ENCODE results near the gene DCAKD. TPM values are rescaled to one million over a fixed set of nuclear protein-coding genes. Genes with fewer than 3 reads are reported as not detected.

The DCAKD gene
- total RNA-seq, 1 donor from 2014 or later, result 20.9 TPM

GRCh38 chr17:45035848-45036247 lies 15.6 kb downstream of the DCAKD start:
- H3K9ac ChIP-seq (ENCODE audit: low read depth in 1 of 3, low read length in 3 of 3), result no peak overlapping the region
- peaks cover 18 to 22% (median 19%) of the 10 kb centered on the region in 3 donors for H3K4me1 ChIP-seq (ENCODE audit: control insufficient read depth in 3 of 3, insufficient read depth in 3 of 3, low read length in 3 of 3)
- no peak overlapping the region for H3K4me3 ChIP-seq (ENCODE audit: low read length in 3 of 3)
- H3K9me3 ChIP-seq (ENCODE audit: control insufficient read depth in 3 of 3, low read length in 3 of 3), result no peaks in the 10 kb centered on the region
- no peaks in the 10 kb centered on the region for H3K27me3 ChIP-seq (ENCODE audit: control insufficient read depth in 3 of 3, insufficient read depth in 3 of 3, low read length in 3 of 3)
- H3K27ac ChIP-seq (ENCODE audit: low read depth, low read length), result no peak overlapping the region
- H3K36me3 ChIP-seq (ENCODE audit: control insufficient read depth in 3 of 3, insufficient read depth in 3 of 3, low read length in 3 of 3), result peaks cover 14 to 24% (median 20%) of the 10 kb centered on the region in 3 donors

GRCh38 chr17:45034599-45034998 lies 16.8 kb downstream of the DCAKD start:
- no peaks in the 10 kb centered on the region for H3K9me3 ChIP-seq (ENCODE audit: control insufficient read depth in 3 of 3, low read length in 3 of 3)
- H3K36me3 ChIP-seq (ENCODE audit: control insufficient read depth in 3 of 3, insufficient read depth in 3 of 3, low read length in 3 of 3), result peaks cover 25 to 33% (median 32%) of the 10 kb centered on the region in 3 donors
- H3K4me1 ChIP-seq (ENCODE audit: control insufficient read depth in 3 of 3, insufficient read depth in 3 of 3, low read length in 3 of 3), result peaks cover 10 to 15% (median 12%) of the 10 kb centered on the region in 3 donors
- H3K4me3 ChIP-seq (ENCODE audit: low read length in 3 of 3), result no peak overlapping the region
- H3K27ac ChIP-seq (ENCODE audit: low read depth, low read length), result no peak overlapping the region
- no peak overlapping the region for H3K9ac ChIP-seq (ENCODE audit: low read depth in 1 of 3, low read length in 3 of 3)
- no peaks in the 10 kb centered on the region for H3K27me3 ChIP-seq (ENCODE audit: control insufficient read depth in 3 of 3, insufficient read depth in 3 of 3, low read length in 3 of 3)

GRCh38 chr17:45032174-45032541 lies 19.3 kb downstream of the DCAKD start:
- Histone ChIP-seq H3K4me3 (ENCODE audit: low read length in 3 of 3) (no peak overlapping the region), H3K36me3 (ENCODE audit: control insufficient read depth in 3 of 3, insufficient read depth in 3 of 3, low read length in 3 of 3) (peaks cover 26 to 37% (median 36%) of the 10 kb centered on the region in 3 donors), H3K27me3 (ENCODE audit: control insufficient read depth in 3 of 3, insufficient read depth in 3 of 3, low read length in 3 of 3) (no peaks in the 10 kb centered on the region), H3K9me3 (ENCODE audit: control insufficient read depth in 3 of 3, low read length in 3 of 3) (no peaks in the 10 kb centered on the region), H3K9ac (ENCODE audit: low read depth in 1 of 3, low read length in 3 of 3) (no peak overlapping the region), H3K4me1 (ENCODE audit: control insufficient read depth in 3 of 3, insufficient read depth in 3 of 3, low read length in 3 of 3) (no peaks in the 10 kb centered on the region), H3K27ac (ENCODE audit: low read depth, low read length) (no peak overlapping the region)

- H3K9ac ChIP-seq (ENCODE audit: low read depth in 1 of 3, low read length in 3 of 3), result no peak overlapping the region
Measured at GRCh38 chr17:45031231-45032173, 19.9 kb downstream of the DCAKD start.

GRCh38 chr17:45030733-45031132 lies 20.7 kb downstream of the DCAKD start:
- H3K36me3 ChIP-seq (ENCODE audit: control insufficient read depth in 3 of 3, insufficient read depth in 3 of 3, low read length in 3 of 3), result peaks cover 26 to 39% (median 36%) of the 10 kb centered on the region in 3 donors
- H3K27me3 ChIP-seq (ENCODE audit: control insufficient read depth in 3 of 3, insufficient read depth in 3 of 3, low read length in 3 of 3), result no peaks in the 10 kb centered on the region
- H3K9ac ChIP-seq (ENCODE audit: low read depth in 1 of 3, low read length in 3 of 3), result no peak overlapping the region
- no peak overlapping the region for H3K4me3 ChIP-seq (ENCODE audit: low read length in 3 of 3)
- no peaks in the 10 kb centered on the region for H3K9me3 ChIP-seq (ENCODE audit: control insufficient read depth in 3 of 3, low read length in 3 of 3)
- H3K4me1 ChIP-seq (ENCODE audit: control insufficient read depth in 3 of 3, insufficient read depth in 3 of 3, low read length in 3 of 3), result no peaks in the 10 kb centered on the region
- no peak overlapping the region for H3K27ac ChIP-seq (ENCODE audit: low read depth, low read length)

More at GRCh38 chr17:45031231-45032173, 19.9 kb downstream of the DCAKD start:
- Histone ChIP-seq H3K27ac (ENCODE audit: low read depth, low read length) (no peak overlapping the region), H3K27me3 (ENCODE audit: control insufficient read depth in 3 of 3, insufficient read depth in 3 of 3, low read length in 3 of 3) (no peaks in the 10 kb centered on the region), H3K4me3 (ENCODE audit: low read length in 3 of 3) (no peak overlapping the region), H3K36me3 (ENCODE audit: control insufficient read depth in 3 of 3, insufficient read depth in 3 of 3, low read length in 3 of 3) (peaks cover 26 to 41% (median 36%) of the 10 kb centered on the region in 3 donors), H3K9me3 (ENCODE audit: control insufficient read depth in 3 of 3, low read length in 3 of 3) (no peaks in the 10 kb centered on the region), H3K4me1 (ENCODE audit: control insufficient read depth in 3 of 3, insufficient read depth in 3 of 3, low read length in 3 of 3) (no peaks in the 10 kb centered on the region)

GRCh38 chr17:45029758-45030423 lies 21.5 kb downstream of the DCAKD start:
- H3K27me3 ChIP-seq (ENCODE audit: control insufficient read depth in 3 of 3, insufficient read depth in 3 of 3, low read length in 3 of 3), result no peaks in the 10 kb centered on the region
- H3K4me1 ChIP-seq (ENCODE audit: control insufficient read depth in 3 of 3, insufficient read depth in 3 of 3, low read length in 3 of 3), result no peaks in the 10 kb centered on the region
- no peak overlapping the region for H3K4me3 ChIP-seq (ENCODE audit: low read length in 3 of 3)
- H3K27ac ChIP-seq (ENCODE audit: low read depth, low read length), result no peak overlapping the region
- no peaks in the 10 kb centered on the region for H3K9me3 ChIP-seq (ENCODE audit: control insufficient read depth in 3 of 3, low read length in 3 of 3)
- peaks cover 26 to 38% (median 35%) of the 10 kb centered on the region in 3 donors for H3K36me3 ChIP-seq (ENCODE audit: control insufficient read depth in 3 of 3, insufficient read depth in 3 of 3, low read length in 3 of 3)
- no peak overlapping the region for H3K9ac ChIP-seq (ENCODE audit: low read depth in 1 of 3, low read length in 3 of 3)

GRCh38 chr17:45029096-45029495 lies 22.3 kb downstream of the DCAKD start:
- H3K27me3 ChIP-seq (ENCODE audit: control insufficient read depth in 3 of 3, insufficient read depth in 3 of 3, low read length in 3 of 3), result no peaks in the 10 kb centered on the region
- peak overlapping the region in 1 of 3 donors; percentile 16 for H3K9ac ChIP-seq (ENCODE audit: low read depth in 1 of 3, low read length in 3 of 3)
- no peak overlapping the region for H3K27ac ChIP-seq (ENCODE audit: low read depth, low read length)
- H3K36me3 ChIP-seq (ENCODE audit: control insufficient read depth in 3 of 3, insufficient read depth in 3 of 3, low read length in 3 of 3), result peaks cover 30 to 35% (median 34%) of the 10 kb centered on the region in 3 donors
- H3K4me3 ChIP-seq (ENCODE audit: low read length in 3 of 3), result no peak overlapping the region
- H3K9me3 ChIP-seq (ENCODE audit: control insufficient read depth in 3 of 3, low read length in 3 of 3), result no peaks in the 10 kb centered on the region
- H3K4me1 ChIP-seq (ENCODE audit: control insufficient read depth in 3 of 3, insufficient read depth in 3 of 3, low read length in 3 of 3), result no peaks in the 10 kb centered on the region

- Histone ChIP-seq H3K9ac (ENCODE audit: low read depth in 1 of 3, low read length in 3 of 3) (peak overlapping the region in 2 of 3 donors; percentile 80 to 88), H3K27me3 (ENCODE audit: control insufficient read depth in 3 of 3, insufficient read depth in 3 of 3, low read length in 3 of 3) (peaks cover 0 to 5% (median 5%) of the 10 kb centered on the region in 3 donors), H3K27ac (ENCODE audit: low read depth, low read length) (no peak overlapping the region), H3K9me3 (ENCODE audit: control insufficient read depth in 3 of 3, low read length in 3 of 3) (no peaks in the 10 kb centered on the region), H3K36me3 (ENCODE audit: control insufficient read depth in 3 of 3, insufficient read depth in 3 of 3, low read length in 3 of 3) (peaks cover 6 to 7% (median 7%) of the 10 kb centered on the region in 3 donors), H3K4me1 (ENCODE audit: control insufficient read depth in 3 of 3, insufficient read depth in 3 of 3, low read length in 3 of 3) (peaks cover 30 to 35% (median 30%) of the 10 kb centered on the region in 3 donors), H3K4me3 (ENCODE audit: low read length in 3 of 3) (no peak overlapping the region)
Measured at GRCh38 chr17:45022655-45023339, 28.6 kb downstream of the DCAKD start.

GRCh38 chr17:45022288-45022648 lies 29.2 kb downstream of the DCAKD start:
- H3K9me3 ChIP-seq (ENCODE audit: control insufficient read depth in 3 of 3, low read length in 3 of 3), result no peaks in the 10 kb centered on the region
- peaks cover 0 to 5% (median 5%) of the 10 kb centered on the region in 3 donors for H3K27me3 ChIP-seq (ENCODE audit: control insufficient read depth in 3 of 3, insufficient read depth in 3 of 3, low read length in 3 of 3)
- peaks cover 5 to 7% (median 6%) of the 10 kb centered on the region in 3 donors for H3K36me3 ChIP-seq (ENCODE audit: control insufficient read depth in 3 of 3, insufficient read depth in 3 of 3, low read length in 3 of 3)
- peak overlapping the region; percentile 63 to 88 (median 80) for H3K9ac ChIP-seq (ENCODE audit: low read depth in 1 of 3, low read length in 3 of 3)
- no peak overlapping the region for H3K27ac ChIP-seq (ENCODE audit: low read depth, low read length)
- H3K4me3 ChIP-seq (ENCODE audit: low read length in 3 of 3), result peak overlapping the region in 1 of 3 donors; percentile 45
- H3K4me1 ChIP-seq (ENCODE audit: control insufficient read depth in 3 of 3, insufficient read depth in 3 of 3, low read length in 3 of 3), result peaks cover 30 to 35% (median 30%) of the 10 kb centered on the region in 3 donors

All from skeletal muscle tissue (tissue), 4 donors.